IMR-90 (cell line): ENCODE results near the gene GPR65. TPM values are rescaled to one million over a fixed set of nuclear protein-coding genes. Genes with fewer than 3 reads are reported as not detected.

Source experiments
- ATAC-seq: fragments of 200-7000 bp; cut with Tn5 transposase; 2 replicates; pipeline ENCODE4 v1.9.1; 2020; ENCODE audit warnings: low read depth, mild to moderate bottlenecking, moderate library complexity
- BruUV-seq: library from RNA; stranded (reverse); fragments of 400-500 nt; replicated peaks from 2 replicates; lab custom pipeline; 2021; lab: Mats Ljungman, UMichigan
- CTCF ChIA-PET: fragments of 300-600 bp; formaldehyde crosslinking; extraction: SDS; loops from one replicate; lab custom pipeline; 2021; ENCODE audit warnings: antibody characterized with exemption; lab: Yijun Ruan, JAX
- POLR2A ChIA-PET: fragments of 300-600 bp; sonication (Branson Sonifier 250); formaldehyde crosslinking; loops from one replicate; lab custom pipeline; 2022; ENCODE audit warnings: antibody characterized with exemption; ENCODE audit not compliant: unreplicated experiment; lab: Charles Lee
- DNase-seq: peaks from one replicate; pipeline ENCODE4 v3.0.0; 2013
- H2AFZ ChIP-seq: replicated peaks from 2 replicates; pipeline ENCODE3; 2013; ENCODE audit warnings: low read length, mild to moderate bottlenecking; ENCODE audit not compliant: poor library complexity
- H2AK5ac ChIP-seq: 2 replicates; pipeline ENCODE4 v1.6.1; 2013; ENCODE audit warnings: low read depth, low read length, inconsistent platforms
- H2AK9ac ChIP-seq: replicated peaks from 2 replicates; pipeline ENCODE3; 2013; ENCODE audit warnings: mild to moderate bottlenecking, low read depth, low read length, moderate library complexity; ENCODE audit not compliant: poor library complexity
- H2BK120ac ChIP-seq: 2 replicates; pipeline ENCODE4 v1.6.1; 2013; ENCODE audit warnings: low read depth, low read length, inconsistent platforms
- H2BK15ac ChIP-seq: 3 replicates; pipeline ENCODE4 v1.6.1; 2013; ENCODE audit warnings: low read depth, low read length, inconsistent platforms
- H2BK20ac ChIP-seq: 2 replicates; pipeline ENCODE4 v1.6.1; 2013; ENCODE audit warnings: low read depth, mild to moderate bottlenecking, inconsistent platforms, low read length, moderate library complexity
- H2BK5ac ChIP-seq: 2 replicates; pipeline ENCODE4 v1.6.1; 2013; ENCODE audit warnings: mild to moderate bottlenecking, low read depth, low read length, inconsistent platforms; ENCODE audit not compliant: poor library complexity, severe bottlenecking
- H3K14ac ChIP-seq: replicated peaks from 2 replicates; pipeline ENCODE4 v1.6.1; 2013; ENCODE audit warnings: low read depth, low read length, inconsistent platforms
- H3K18ac ChIP-seq: 2 replicates; pipeline ENCODE4 v1.6.1; 2013; ENCODE audit warnings: low read depth, low read length, control low read depth
- H3K23ac ChIP-seq: 2 replicates; pipeline ENCODE4 v1.6.1; 2013; ENCODE audit warnings: low read depth, low read length, inconsistent platforms
- H3K27ac ChIP-seq: 2 replicates; pipeline ENCODE4 v1.5.1; 2013; ENCODE audit warnings: mild to moderate bottlenecking, control low read depth, low read length; ENCODE audit not compliant: insufficient read depth
- H3K27me3 ChIP-seq: 2 replicates; pipeline ENCODE4 v1.6.1; 2013; ENCODE audit warnings: low read length; ENCODE audit not compliant: control insufficient read depth, insufficient read depth
- H3K36me3 ChIP-seq: 2 replicates; pipeline ENCODE4 v1.6.1; 2013; ENCODE audit warnings: low read length, mixed read lengths; ENCODE audit not compliant: control insufficient read depth, insufficient read depth
- H3K4ac ChIP-seq: 2 replicates; pipeline ENCODE4 v1.6.1; 2013; ENCODE audit warnings: low read depth, low read length, inconsistent platforms
- H3K4me1 ChIP-seq: 2 replicates; pipeline ENCODE4 v1.6.1; 2013; ENCODE audit warnings: low read length, mixed read lengths; ENCODE audit not compliant: control insufficient read depth, insufficient read depth
- H3K4me2 ChIP-seq: 2 replicates; pipeline ENCODE4 v1.6.1; 2013; ENCODE audit warnings: low read depth, mild to moderate bottlenecking, control low read depth, low read length, moderate library complexity
- H3K4me3 ChIP-seq: 2 replicates; pipeline ENCODE4 v1.5.1; 2013; ENCODE audit warnings: low read depth, mild to moderate bottlenecking, control low read depth, low read length, moderate library complexity; ENCODE audit not compliant: insufficient read depth
- H3K56ac ChIP-seq: 2 replicates; pipeline ENCODE4 v1.6.1; 2013; ENCODE audit warnings: low read length, inconsistent platforms; ENCODE audit not compliant: insufficient read depth; ENCODE audit errors: extremely low read depth
- H3K79me1 ChIP-seq, 2 experiments: 2 replicates each; pipeline ENCODE4 v1.6.1; 2013; ENCODE audit warnings: low read length in 2 of 2, inconsistent platforms in 1 of 2, low read depth in 1 of 2
- H3K9ac ChIP-seq: 2 replicates; pipeline ENCODE4 v1.6.1; 2013; ENCODE audit warnings: low read depth, low read length, control low read depth
- H3K9me1 ChIP-seq: 2 replicates; pipeline ENCODE4 v1.6.1; 2013; ENCODE audit warnings: low read length, inconsistent platforms; ENCODE audit not compliant: insufficient read depth
- H3K9me3 ChIP-seq: 2 replicates; pipeline ENCODE4 v1.6.1; 2013; ENCODE audit warnings: low read length; ENCODE audit not compliant: control insufficient read depth, insufficient read depth
- H4K20me1 ChIP-seq: 2 replicates; pipeline ENCODE4 v1.6.1; 2013; ENCODE audit warnings: low read length, inconsistent platforms; ENCODE audit not compliant: insufficient read depth
- H4K5ac ChIP-seq: 2 replicates; pipeline ENCODE4 v1.6.1; 2013; ENCODE audit warnings: mild to moderate bottlenecking, low read depth, low read length, control low read depth
- H4K8ac ChIP-seq, 2 experiments: 2 replicates each; pipeline ENCODE4 v1.6.1; 2013; ENCODE audit warnings: low read depth in 2 of 2, low read length in 2 of 2, control low read depth in 1 of 2, inconsistent platforms in 1 of 2
- H4K91ac ChIP-seq: 2 replicates; pipeline ENCODE4 v1.6.1; 2013; ENCODE audit warnings: low read depth, low read length, inconsistent platforms; ENCODE audit not compliant: insufficient read depth
- CEBPB ChIP-seq: IDR thresholded peaks from 2 replicates; pipeline ENCODE4 v1.6.1; 2012; ENCODE audit warnings: low read depth, low read length, improper control_type of control experiment
- CHD1 ChIP-seq: IDR thresholded peaks from 2 replicates; pipeline ENCODE4 v1.6.1; 2012; ENCODE audit warnings: low read depth, low read length, improper control_type of control experiment
- CTCF ChIP-seq: conservative IDR thresholded peaks from 2 replicates; pipeline ENCODE4 v1.5.1; 2012; ENCODE audit warnings: mild to moderate bottlenecking, low read depth, low read length, improper control_type of control experiment
- FOS ChIP-seq: fragments of 150-350 bp; IDR thresholded peaks from 2 replicates; pipeline ENCODE4 v1.6.1; 2016; ENCODE audit warnings: low read depth, low read length
- MAFK ChIP-seq: IDR thresholded peaks from 2 replicates; pipeline ENCODE4 v1.6.1; 2012; ENCODE audit warnings: low read depth, low read length, improper control_type of control experiment
- MAZ ChIP-seq: IDR thresholded peaks from 2 replicates; pipeline ENCODE4 v1.6.1; 2012; ENCODE audit warnings: low read depth, mild to moderate bottlenecking, low read length, improper control_type of control experiment, moderate library complexity, borderline replicate concordance
- POLR2A ChIP-seq: IDR thresholded peaks from 2 replicates; pipeline ENCODE4 v1.6.1; 2012; ENCODE audit warnings: mild to moderate bottlenecking, low read depth, low read length
- RAD21 ChIP-seq: IDR thresholded peaks from 2 replicates; pipeline ENCODE4 v1.6.1; 2012; ENCODE audit warnings: low read length, improper control_type of control experiment
- RCOR1 ChIP-seq: IDR thresholded peaks from 2 replicates; pipeline ENCODE4 v1.6.1; 2012; ENCODE audit warnings: mild to moderate bottlenecking, low read length, improper control_type of control experiment; ENCODE audit not compliant: insufficient replicate concordance
- RFX5 ChIP-seq: IDR thresholded peaks from 2 replicates; pipeline ENCODE4 v1.8.0; 2012; ENCODE audit warnings: low read depth, mild to moderate bottlenecking, low read length, moderate library complexity
- SMC3 ChIP-seq: fragments of 150-350 bp; IDR thresholded peaks from 2 replicates; pipeline ENCODE4 v1.6.1; 2016; ENCODE audit warnings: low read depth, mild to moderate bottlenecking, antibody characterized with exemption, low read length, moderate library complexity
- USF2 ChIP-seq: fragments of 150-350 bp; IDR thresholded peaks from 2 replicates; pipeline ENCODE4 v1.6.1; 2017; ENCODE audit warnings: mild to moderate bottlenecking, antibody characterized with exemption, low read length, low read depth
- WGBS, 2 experiments: methylation state at CpG; one replicate each; pipeline versions ENCODE4 v1.1.5 to v1.1.7; 2013; ENCODE audit warnings: missing lambda C conversion rate in 2 of 2; ENCODE audit not compliant: insufficient read length in 1 of 2; ENCODE audit errors: extremely low coverage in 2 of 2; 5-methylcytosine and 5-hydroxymethylcytosine counted together
- dilution Hi-C: fragments of 300-500 bp; cut with HindIII; formaldehyde crosslinking; loops from one replicate; pipeline ENCODE4 v1.14.3; 2018; ENCODE audit warnings: low sequenced_read_pairs; ENCODE audit not compliant: unreplicated experiment
- in situ Hi-C: fragments of 300-500 bp; cut with MboI; formaldehyde crosslinking; loops from 3 replicates; pipeline ENCODE4 v1.14.3; 2019; ENCODE audit warnings: low sequenced_read_pairs, inconsistent platforms, mixed read lengths
- intact Hi-C: fragments of 100-400 bp; cut with micrococcal nuclease; formaldehyde crosslinking; loops from 2 replicates; pipeline ENCODE4 v1.10.0; 2022
- polyA plus RNA-seq, 3 experiments: library from polyadenylated mRNA; depleted of rRNA; stranded (reverse); fragments of >200 nt; gene quantifications; 2 replicates each; pipeline ENCODE4 v1.2.3, GENCODE V29; 2012; ENCODE audit warnings: low replicate concordance in 1 of 3
- total RNA-seq: library from RNA; depleted of rRNA; stranded (reverse); fragments of >200 nt; gene quantifications from 2 replicates; pipeline ENCODE4 v1.2.3, GENCODE V29; 2012

The GPR65 gene
- total and polyA plus RNA-seq, 2 of the 4 experiments (the other 2 are of a cell fraction), result 0.05 to 0.18 TPM

GRCh38 chr14:88007608-88008007, 2.7 kb downstream of the GPR65 start (continued):
- TF ChIP-seq CTCF (no peak), POLR2A (no peak), RCOR1 (no peak)

- H3K9me1 ChIP-seq, result no peaks in the 10 kb centered on the region
- no peak overlapping the region for H3K56ac ChIP-seq
- H3K27me3 ChIP-seq, result no peaks in the 10 kb centered on the region
- WGBS, 2 experiments, result no CpG with 5 or more reads among the region's 2 CpGs
- H2BK120ac ChIP-seq, result no peak overlapping the region
- no peaks in the 10 kb centered on the region for H3K9me3 ChIP-seq
- H3K4ac ChIP-seq, result no peak overlapping the region
- H3K27ac ChIP-seq, result no peak overlapping the region
- no peak overlapping the region for H2AK9ac ChIP-seq
- no peak overlapping the region for H4K8ac ChIP-seq
- ChIA-PET POLR2A (no interaction called here), CTCF (no interaction called here)
- no peaks in the 10 kb centered on the region for H3K36me3 ChIP-seq
- H2BK20ac ChIP-seq, result no peak overlapping the region
- no peak overlapping the region for H2AK5ac ChIP-seq
- in situ Hi-C loops, result no loop called here
- no peak overlapping the region for H2BK15ac ChIP-seq
- no peak overlapping the region for H3K14ac ChIP-seq
- no peak overlapping the region for H4K91ac ChIP-seq
- no peak overlapping the region for H3K4me3 ChIP-seq
- H2BK5ac ChIP-seq, result no peak overlapping the region
- H3K4me2 ChIP-seq, result no peak overlapping the region
- ATAC-seq, result no peak
- DNase-seq, result no peak
- no peaks in the 10 kb centered on the region; the same call in 1 of the 2 replicates for H3K4me1 ChIP-seq
- H3K18ac ChIP-seq, result no peak overlapping the region
- dilution Hi-C loops, result no loop called here
- H4K20me1 ChIP-seq, result no peaks in the 10 kb centered on the region
- intact Hi-C loops, result no loop called here
- no TSS peak for BruUV-seq
- H2AFZ ChIP-seq, result no peak overlapping the region
- no peak overlapping the region for H3K9ac ChIP-seq
- H3K79me1 ChIP-seq, result no peaks in the 10 kb centered on the region
- H4K5ac ChIP-seq, result no peak overlapping the region
- H3K23ac ChIP-seq, result no peak overlapping the region
- no peak for TF ChIP-seq RAD21
- no peak for TF ChIP-seq RFX5
- TF ChIP-seq CTCF, result no peak
- no peak for TF ChIP-seq MAFK
- TF ChIP-seq CHD1, result no peak
- TF ChIP-seq FOS, result no peak
- TF ChIP-seq SMC3, result no peak
- no peak for TF ChIP-seq CEBPB
- no peak for TF ChIP-seq USF2
- no peak for TF ChIP-seq MAZ
These were observed 3.3 kb downstream of the GPR65 start for GRCh38 chr14:88008039-88008742.
